ENCODE data around the gene POLDIP2. TPM values are rescaled to one million over a fixed set of nuclear protein-coding genes. Genes with fewer than 3 reads are reported as not detected.

The POLDIP2 gene
- total and polyA plus RNA-seq, 2 of the 13 experiments (the other 11 are each of a cell fraction or from before 2014, with no cell fraction given), result 85.9 to 114 TPM

- TF ChIP-seq SKIL (CRISPR knock-in tag; IDR thresholded peaks at IDR 0.05; ENCODE audit: borderline replicate concordance) (0 out of 2 replicates have a peak, but pooled peaks have one; percentile 21), IKZF1 (IDR thresholded peaks at IDR 0.05) (no peak), HOMEZ (CRISPR knock-in tag; IDR thresholded peaks at IDR 0.05; ENCODE audit: low read depth) (no peak), MIER2 (CRISPR knock-in tag; IDR thresholded peaks at IDR 0.05) (0 out of 2 replicates have a peak, but pooled peaks have one; percentile 9), MYC (CRISPR knock-in tag; IDR thresholded peaks at IDR 0.05; ENCODE audit: borderline replicate concordance) (no peak), SP140L (CRISPR knock-in tag; IDR thresholded peaks at IDR 0.05; ENCODE audit: borderline replicate concordance) (no peak), ZNF362 (CRISPR knock-in tag; IDR thresholded peaks at IDR 0.05; ENCODE audit: borderline replicate concordance) (no peak), NFAT5 (CRISPR knock-in tag; IDR thresholded peaks at IDR 0.05) (no peak)
These were observed 39.2 kb downstream of the POLDIP2 start (continued) for GRCh38 chr17:28317966-28318758.
